NCI-H146 treated with DMSO at 0.1 percent for 48 hours (cell line): Measurements from ENCODE around the gene A2ML1.
A peak's percentile ranks its signal among the peaks of the same experiment; 100 is the strongest.
"Not testable (repeated sequence)": the region's sequence is repeated elsewhere in the genome, so short reads cannot be mapped to it uniquely, and the experiment has no call there.

ENCODE experiments used
- DNase-seq: peaks from one replicate; lab custom pipeline; 2025; ENCODE audit not compliant: unreplicated experiment; lab: John Stamatoyannopoulos, UW

The A2ML1 gene

GRCh38 chr12:8904665-8905064 lies 82.2 kb downstream of the A2ML1 start:
- DNase-seq = no peak

- DNase-seq = no peak
Measured at GRCh38 chr12:8905546-8905945, 83.1 kb downstream of the A2ML1 start.

GRCh38 chr12:8906266-8907180 lies 84.1 kb downstream of the A2ML1 start:
- no peak for DNase-seq

- no peak for DNase-seq
Measured at GRCh38 chr12:8907513-8907912, 85.1 kb downstream of the A2ML1 start.

- DNase-seq = no peak
Measured at GRCh38 chr12:8909752-8910151, 87.3 kb downstream of the A2ML1 start.

- no peak for DNase-seq
Measured at GRCh38 chr12:8911606-8912268, 89.3 kb downstream of the A2ML1 start.

- DNase-seq = peak; percentile 73
Measured at GRCh38 chr12:8912914-8913313, 90.5 kb downstream of the A2ML1 start.

- DNase-seq = no peak
Measured at GRCh38 chr12:8913702-8914032, 91.2 kb downstream of the A2ML1 start.

- peak; percentile 90 for DNase-seq
Measured at GRCh38 chr12:8914033-8914715, 91.8 kb downstream of the A2ML1 start, which contains the start of gene PHC1. TSS of gene PHC1 (plus strand) at chr12:8914509. CDS start at chr12:8917678, 3,169 bp downstream.

- DNase-seq = peak; percentile 87
Measured at GRCh38 chr12:8914716-8915526, 92.5 kb downstream of the A2ML1 start.

GRCh38 chr12:8916154-8916553 lies 93.7 kb downstream of the A2ML1 start:
- no peak for DNase-seq

- DNase-seq = no peak
Measured at GRCh38 chr12:8917031-8917430, 94.6 kb downstream of the A2ML1 start.

GRCh38 chr12:8917751-8918150 lies 95.3 kb downstream of the A2ML1 start:
- DNase-seq = no peak

- not testable (repeated sequence) for DNase-seq
Measured at GRCh38 chr12:8919643-8920042, 97.2 kb downstream of the A2ML1 start.

GRCh38 chr12:8922544-8922943 lies 100.1 kb downstream of the A2ML1 start:
- DNase-seq = no peak
